Measurements from ENCODE around the gene RALGAPA1.
"Not testable (repeated sequence)": the region's sequence is repeated elsewhere in the genome, so short reads cannot be mapped to it uniquely, and the experiment has no call there.

The RALGAPA1 gene

DNA sequence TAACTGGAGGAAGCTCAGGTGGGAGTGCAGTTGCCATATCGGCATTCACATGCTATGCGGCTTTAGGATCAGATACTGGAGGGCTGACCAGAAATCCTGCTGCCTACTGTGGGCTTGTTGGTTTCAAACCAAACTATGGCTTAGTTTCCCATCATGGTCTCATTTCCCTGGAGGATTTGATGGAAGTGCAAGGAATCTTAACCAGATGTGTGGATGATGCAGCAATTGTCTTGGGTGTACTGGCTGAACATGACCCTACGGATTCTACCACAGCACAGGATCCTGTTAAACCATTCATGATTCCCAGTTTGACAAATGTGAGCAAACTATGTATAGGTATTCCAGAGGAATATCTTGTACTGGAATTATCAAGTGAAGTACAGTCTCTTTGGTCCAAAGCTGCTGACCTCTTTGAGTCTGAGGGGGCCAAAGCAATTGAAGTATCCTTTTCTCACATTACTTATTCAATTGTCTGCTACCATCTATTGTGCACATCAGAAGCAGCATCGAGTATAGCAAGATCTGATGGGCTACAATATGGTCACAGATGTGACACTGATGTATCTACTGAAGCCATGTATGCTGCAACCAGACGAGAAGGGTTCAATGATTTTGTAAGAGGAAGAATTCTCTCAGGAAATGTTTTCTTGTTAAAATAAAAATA lies 42.9 kb downstream of the RALGAPA1 start:
- no peak for FAIRE-seq
- no peak for DNase-seq (ENCODE audit: low spot score)

- FAIRE-seq, result no peak
These were observed 47.2 kb downstream of the RALGAPA1 start for GRCh38 chr14:35761922-35762321.

DNA sequence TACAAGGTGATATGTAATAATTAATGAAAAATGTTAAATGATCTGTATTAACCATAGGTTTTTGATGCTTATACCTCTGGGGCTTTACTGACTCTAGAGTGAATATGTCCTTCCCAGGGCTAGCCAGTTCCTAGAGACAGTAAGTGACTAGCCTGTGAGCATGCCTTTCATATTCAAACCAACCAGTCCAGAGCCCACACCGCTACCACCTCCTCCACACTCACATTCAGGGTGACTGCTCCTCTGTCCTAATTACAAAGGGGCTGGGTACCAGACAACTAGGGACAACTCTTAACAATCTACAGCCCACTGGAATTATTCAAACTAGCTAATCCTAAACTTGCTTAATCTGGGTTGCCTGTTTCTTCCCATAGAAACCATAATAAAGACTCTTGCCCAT lies 49.0 kb downstream of the RALGAPA1 start:
- no peak for FAIRE-seq

More at GRCh38 chr14:35761922-35762321, 47.2 kb downstream of the RALGAPA1 start:
- no peak for DNase-seq (ENCODE audit: low spot score)

GRCh38 chr14:35758523-35759129 lies 50.5 kb downstream of the RALGAPA1 start:
- FAIRE-seq, result no peak
- no peak for DNase-seq (ENCODE audit: low spot score)

More for the DNA sequence above, 49.0 kb downstream of the RALGAPA1 start:
- no peak for DNase-seq (ENCODE audit: low spot score)

- no peak for DNase-seq (ENCODE audit: low spot score)
These were observed 54.4 kb downstream of the RALGAPA1 start for GRCh38 chr14:35754671-35755070.

GRCh38 chr14:35752380-35752779 lies 56.7 kb downstream of the RALGAPA1 start:
- FAIRE-seq (no peak), DNase-seq (ENCODE audit: low spot score) (no peak)

More at GRCh38 chr14:35754671-35755070, 54.4 kb downstream of the RALGAPA1 start:
- FAIRE-seq, result no peak

GRCh38 chr14:35750202-35750904 lies 58.7 kb downstream of the RALGAPA1 start:
- FAIRE-seq, result no peak
- no peak for DNase-seq (ENCODE audit: low spot score)

- FAIRE-seq, result no peak
- DNase-seq (ENCODE audit: low spot score), result no peak
These were observed 61.7 kb downstream of the RALGAPA1 start for GRCh38 chr14:35747379-35747778.

- DNase-seq (ENCODE audit: low spot score), result no peak
These were observed 66.7 kb downstream of the RALGAPA1 start for GRCh38 chr14:35742442-35742841.

GRCh38 chr14:35742032-35742371 lies 67.1 kb downstream of the RALGAPA1 start:
- FAIRE-seq (no peak), DNase-seq (ENCODE audit: low spot score) (no peak)

More at GRCh38 chr14:35742442-35742841, 66.7 kb downstream of the RALGAPA1 start:
- FAIRE-seq, result no peak

- FAIRE-seq, result no peak
- DNase-seq (ENCODE audit: low spot score), result no peak
These were observed 67.6 kb downstream of the RALGAPA1 start for GRCh38 chr14:35741345-35742031.

DNA sequence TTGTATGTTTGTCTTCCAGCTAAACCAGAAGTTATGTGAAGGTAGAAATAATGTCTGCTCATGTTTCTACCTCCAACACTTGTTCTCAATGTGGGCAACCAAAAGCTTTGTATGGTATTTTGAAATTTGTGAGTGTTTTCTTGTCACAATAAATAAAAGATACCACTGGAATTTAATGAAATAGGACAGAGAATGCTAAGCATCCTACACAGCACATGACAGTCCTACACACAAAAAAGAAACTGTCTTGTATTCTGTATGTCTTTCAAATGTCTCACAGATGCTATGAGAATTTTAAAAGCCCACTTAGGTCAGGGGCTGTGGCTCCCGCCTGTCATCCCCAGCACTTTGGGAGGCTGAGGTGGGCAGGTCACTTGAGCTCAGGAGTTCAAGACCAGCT lies 68.9 kb downstream of the RALGAPA1 start:
- FAIRE-seq (no peak), DNase-seq (ENCODE audit: low spot score) (no peak)

DNA sequence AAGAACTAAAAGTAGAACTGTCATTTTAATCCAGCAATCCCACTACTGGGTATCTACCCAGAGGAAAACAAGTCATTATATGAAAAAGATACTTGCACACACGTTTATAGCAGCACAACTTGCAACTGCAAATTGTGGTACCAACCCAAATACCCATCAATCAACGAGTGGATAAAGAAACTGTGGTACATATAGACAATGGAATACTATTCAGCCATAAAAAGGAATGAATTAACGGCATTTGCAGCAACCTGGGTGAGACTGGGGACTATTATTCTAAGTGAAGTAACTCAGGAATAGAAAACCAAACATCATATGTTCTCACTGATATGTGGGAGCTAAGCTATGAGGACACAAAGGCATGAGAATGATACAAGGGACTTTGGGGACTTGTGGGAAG lies 73.9 kb downstream of the RALGAPA1 start:
- FAIRE-seq; DNase-seq (ENCODE audit: low spot score): not testable (repeated sequence)

GRCh38 chr14:35733510-35733909 lies 75.6 kb downstream of the RALGAPA1 start:
- FAIRE-seq; DNase-seq (ENCODE audit: low spot score): not testable (repeated sequence)

DNA sequence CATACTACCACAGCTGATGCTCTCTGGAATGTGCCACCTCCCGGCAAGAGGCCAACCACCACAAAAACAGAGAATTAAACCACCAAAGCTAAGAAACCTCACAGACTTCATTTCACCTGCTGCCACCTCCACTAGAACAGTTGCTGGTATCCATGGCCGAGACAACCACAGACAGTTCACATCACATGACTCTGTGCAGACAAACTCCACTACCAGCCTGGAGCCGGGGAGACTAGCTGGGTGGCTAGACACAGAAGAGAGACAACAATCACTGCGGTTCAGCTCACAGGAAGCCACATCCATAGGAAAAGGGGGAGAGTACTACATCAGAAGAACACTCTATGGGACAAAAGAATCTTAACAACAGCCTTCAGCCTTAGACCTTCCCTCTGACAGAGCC lies 78.2 kb downstream of the RALGAPA1 start:
- no peak for FAIRE-seq
- no peak for DNase-seq (ENCODE audit: low spot score)

- no peak for FAIRE-seq
- no peak for DNase-seq (ENCODE audit: low spot score)
These were observed 81.3 kb downstream of the RALGAPA1 start for GRCh38 chr14:35727764-35728163.

DNA sequence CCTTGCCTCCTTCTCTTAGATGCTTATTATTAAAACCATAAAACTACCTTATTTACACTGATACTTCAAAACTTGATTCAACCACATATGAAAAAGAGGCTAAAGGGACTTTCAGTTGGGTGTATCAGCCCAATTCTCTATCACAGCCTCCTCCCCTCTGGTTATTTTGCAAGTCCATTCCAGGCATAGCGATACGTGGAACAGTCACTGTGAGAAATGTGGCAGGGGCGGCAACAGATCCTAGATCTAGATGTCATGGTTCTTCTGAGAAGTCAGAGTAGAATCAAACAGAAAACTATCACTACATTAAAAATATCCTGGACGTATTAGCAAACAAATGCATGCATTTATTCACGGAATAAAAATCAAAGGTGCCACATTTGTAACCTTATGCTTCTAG lies 83.2 kb downstream of the RALGAPA1 start:
- DNase-seq (ENCODE audit: low spot score) (no peak), FAIRE-seq (no peak)

- no peak for FAIRE-seq
- DNase-seq (ENCODE audit: low spot score), result no peak
These were observed 94.0 kb downstream of the RALGAPA1 start for GRCh38 chr14:35715079-35715478.

- FAIRE-seq (no peak), DNase-seq (ENCODE audit: low spot score) (no peak)
These were observed 96.6 kb downstream of the RALGAPA1 start for GRCh38 chr14:35712466-35712865.

GRCh38 chr14:35708062-35708461 lies 101.0 kb downstream of the RALGAPA1 start:
- FAIRE-seq (no peak), DNase-seq (ENCODE audit: low spot score) (no peak)

DNA sequence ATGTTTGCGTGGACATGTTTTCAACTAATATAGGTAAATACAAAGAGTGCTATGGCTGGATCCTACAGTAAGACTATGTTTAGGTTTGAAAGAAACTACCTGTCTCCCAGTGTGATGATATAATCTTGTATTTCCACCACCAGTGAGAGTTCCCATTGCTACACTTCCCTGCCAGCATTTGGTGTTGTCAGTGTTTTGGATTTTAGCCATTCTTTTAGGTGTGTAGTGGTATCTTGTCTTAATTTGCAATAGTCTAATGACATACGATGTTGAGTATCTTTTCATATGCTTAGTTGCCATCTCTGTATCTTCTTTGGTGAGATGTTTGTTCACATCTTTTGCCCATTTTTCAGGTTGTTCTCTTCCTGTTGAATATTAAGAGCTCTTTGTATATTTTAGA lies 103.5 kb downstream of the RALGAPA1 start:
- no peak for DNase-seq (ENCODE audit: low spot score)
- FAIRE-seq, result no peak
